Neural cell (in vitro differentiated cells): ENCODE measurements around the gene ACTN1. TPM values are rescaled to one million over a fixed set of nuclear protein-coding genes. Genes with fewer than 3 reads are reported as not detected.

Source experiments
- H2AFZ ChIP-seq: fragments of 200-600, 300-800 bp; sonication (generic), shearing (Covaris generic); 2 replicates; pipeline ENCODE4 v1.6.0; 2014; ENCODE audit warnings: low read depth, mild to moderate bottlenecking, antibody characterized with exemption, low read length, moderate library complexity
- H3F3A ChIP-seq: fragments of 200-600 bp; shearing (Covaris generic); 2 replicates; pipeline ENCODE4 v1.6.1; 2016; ENCODE audit warnings: mild to moderate bottlenecking, moderate library complexity, mixed read lengths, antibody characterized with exemption, low read length; ENCODE audit not compliant: insufficient read depth, poor library complexity, severe bottlenecking
- H3K27ac ChIP-seq: fragments of 200-600, 300-800 bp; sonication (generic), shearing (Covaris generic); 2 replicates; pipeline ENCODE4 v1.5.1; 2014; ENCODE audit warnings: mild to moderate bottlenecking, low read length, moderate library complexity
- H3K27me3 ChIP-seq: fragments of 300-800, 200-600 bp; sonication (generic), shearing (Covaris generic); 2 replicates; pipeline ENCODE4 v1.6.0; 2014; ENCODE audit warnings: mild to moderate bottlenecking, low read depth, low read length, moderate library complexity; ENCODE audit not compliant: insufficient read depth
- H3K36me3 ChIP-seq: fragments of 300-800, 200-600 bp; sonication (generic), shearing (Covaris generic); 2 replicates; pipeline ENCODE4 v1.5.1; 2014; ENCODE audit warnings: mild to moderate bottlenecking, antibody characterized with exemption, low read length, moderate library complexity; ENCODE audit not compliant: insufficient read depth
- H3K4me2 ChIP-seq: fragments of 300-800, 200-600 bp; sonication (generic), shearing (Covaris generic); 2 replicates; pipeline ENCODE4 v1.6.0; 2014; ENCODE audit warnings: mild to moderate bottlenecking, low read length
- H3K4me3 ChIP-seq: fragments of 300-800, 200-600 bp; sonication (generic), shearing (Covaris generic); 2 replicates; pipeline ENCODE4 v1.5.1; 2014; ENCODE audit warnings: mild to moderate bottlenecking, low read length, moderate library complexity
- H3K79me2 ChIP-seq: fragments of 200-600 bp; shearing (Covaris generic); replicated peaks from 2 replicates; pipeline ENCODE4 v1.6.0; 2014; ENCODE audit warnings: mild to moderate bottlenecking, low read length, moderate library complexity; ENCODE audit not compliant: insufficient read depth
- H3K9ac ChIP-seq: fragments of 300-800, 200-600 bp; sonication (generic), shearing (Covaris generic); 2 replicates; pipeline ENCODE4 v1.6.1; 2016; ENCODE audit warnings: mild to moderate bottlenecking, low read length, mixed read lengths
- H3K9me2 ChIP-seq: fragments of 200-600 bp; shearing (Covaris generic); 2 replicates; pipeline ENCODE4 v1.6.1; 2016; ENCODE audit warnings: mild to moderate bottlenecking, low read length, mixed read lengths; ENCODE audit not compliant: insufficient read depth
- H3K9me3 ChIP-seq: fragments of 200-600, 300-800 bp; sonication (generic), shearing (Covaris generic); 2 replicates; pipeline ENCODE4 v1.6.1; 2016; ENCODE audit warnings: mild to moderate bottlenecking, mixed run types, low read length, moderate library complexity, mixed read lengths
- H4K20me1 ChIP-seq: fragments of 200-600 bp; shearing (Covaris generic); 2 replicates; pipeline ENCODE4 v1.6.1; 2016; ENCODE audit warnings: mild to moderate bottlenecking, mixed run types; ENCODE audit not compliant: insufficient read depth
- CTCF ChIP-seq: fragments of 450-650 bp; IDR thresholded peaks from 2 replicates; pipeline ENCODE4 v1.5.1; 2014; ENCODE audit warnings: antibody characterized with exemption, mild to moderate bottlenecking, moderate library complexity; ENCODE audit not compliant: poor library complexity, severe bottlenecking
- EP300 ChIP-seq: fragments of 450-650 bp; conservative IDR thresholded peaks from 2 replicates; pipeline ENCODE4 v1.6.1; 2014; ENCODE audit warnings: antibody characterized with exemption, mild to moderate bottlenecking, moderate library complexity; ENCODE audit not compliant: poor library complexity, severe bottlenecking
- EZH2 ChIP-seq: fragments of 200-600, 300-800 bp; shearing (Covaris generic), sonication (generic); IDR thresholded peaks from 2 replicates; pipeline ENCODE4 v1.6.1; 2014; ENCODE audit warnings: antibody characterized with exemption, low read length, borderline replicate concordance, mild to moderate bottlenecking; ENCODE audit not compliant: insufficient read depth, poor library complexity, severe bottlenecking
- MXI1 ChIP-seq: fragments of 450-650 bp; conservative IDR thresholded peaks from 2 replicates; pipeline ENCODE4 v1.6.1; 2014; ENCODE audit warnings: antibody characterized with exemption, mild to moderate bottlenecking; ENCODE audit not compliant: poor library complexity, severe bottlenecking
- POLR2AphosphoS5 ChIP-seq: IDR thresholded peaks from 2 replicates; pipeline ENCODE4 v1.6.1; 2012
- RAD21 ChIP-seq: fragments of 450-650 bp; conservative IDR thresholded peaks from 2 replicates; pipeline ENCODE4 v1.6.1; 2014; ENCODE audit warnings: antibody characterized with exemption, mild to moderate bottlenecking, moderate library complexity
- REST ChIP-seq: IDR thresholded peaks from 2 replicates; pipeline ENCODE4 v1.6.1; 2012; ENCODE audit warnings: borderline replicate concordance
- SMC3 ChIP-seq: fragments of 450-650 bp; conservative IDR thresholded peaks from 2 replicates; pipeline ENCODE4 v1.6.1; 2014; ENCODE audit warnings: antibody characterized with exemption, mild to moderate bottlenecking, moderate library complexity; ENCODE audit not compliant: poor library complexity
- TAF1 ChIP-seq: IDR thresholded peaks from 2 replicates; pipeline ENCODE4 v1.6.1; 2012; ENCODE audit warnings: low read depth
- polyA plus RNA-seq: library from polyadenylated mRNA; depleted of rRNA; stranded (reverse); fragments of >200 nt; gene quantifications from 2 replicates; pipeline ENCODE4 v1.2.3, GENCODE V29; 2014

Gene ACTN1
- polyA plus RNA-seq, 1 donor from 2014 or later = 10.8 TPM

GRCh38 chr14:68918612-68919011 lies 60.5 kb downstream of the ACTN1 start:
- Histone ChIP-seq H3K79me2 (no peaks in the 10 kb centered on the region), H3K9me3 (no peaks in the 10 kb centered on the region), H3K4me2 (no peak overlapping the region), H3K36me3 (no peaks in the 10 kb centered on the region), H3K9me2 (no peaks in the 10 kb centered on the region), H3K27ac (no peak overlapping the region), H3K9ac (no peak overlapping the region), H3F3A (no peaks in the 10 kb centered on the region), H3K27me3 (no peaks in the 10 kb centered on the region), H2AFZ (no peak overlapping the region), H3K4me3 (no peak overlapping the region), H4K20me1 (no peaks in the 10 kb centered on the region)
- TF ChIP-seq REST = no peak
- TF ChIP-seq EZH2 = no peak

GRCh38 chr14:68916358-68916941 lies 62.7 kb downstream of the ACTN1 start:
- Histone ChIP-seq H3K9me2 (no peaks in the 10 kb centered on the region), H4K20me1 (no peaks in the 10 kb centered on the region), H3K27me3 (no peaks in the 10 kb centered on the region), H2AFZ (no peak overlapping the region), H3K36me3 (no peaks in the 10 kb centered on the region), H3K27ac (no peak overlapping the region), H3K4me3 (no peak overlapping the region), H3K79me2 (no peaks in the 10 kb centered on the region), H3K4me2 (no peak overlapping the region), H3K9ac (no peak overlapping the region), H3K9me3 (no peaks in the 10 kb centered on the region), H3F3A (no peaks in the 10 kb centered on the region)
- TF ChIP-seq POLR2AphosphoS5 (no peak), TAF1 (no peak), EZH2 (no peak), MXI1 (no peak), CTCF (no peak), EP300 (no peak), RAD21 (no peak)

DNA sequence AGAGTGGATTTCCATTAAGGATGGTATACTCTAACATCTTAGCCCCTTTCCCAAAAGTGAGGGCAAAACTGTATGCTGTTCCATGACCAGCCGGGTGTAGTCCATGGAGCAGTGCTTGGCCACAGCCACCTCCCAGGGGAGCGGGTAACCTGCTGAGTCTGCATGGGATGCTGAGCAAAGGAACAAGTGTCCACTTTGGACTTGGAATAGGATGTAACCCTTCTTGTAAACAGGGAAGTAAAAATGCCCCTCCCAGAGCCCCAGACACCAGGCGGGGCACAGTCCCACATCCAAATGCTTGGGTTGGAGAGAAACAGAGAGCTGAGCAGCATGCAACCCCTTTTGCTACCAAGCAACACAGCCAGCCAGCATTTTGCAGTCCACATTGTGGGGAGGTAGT lies 65.6 kb downstream of the ACTN1 start:
- no peaks in the 10 kb centered on the region for H4K20me1 ChIP-seq
- H3K79me2 ChIP-seq = no peaks in the 10 kb centered on the region
- no peaks in the 10 kb centered on the region for H3F3A ChIP-seq
- no peak overlapping the region for H3K4me2 ChIP-seq
- H3K27me3 ChIP-seq = no peaks in the 10 kb centered on the region
- H3K36me3 ChIP-seq = no peaks in the 10 kb centered on the region
- no peak overlapping the region for H3K27ac ChIP-seq
- H3K4me3 ChIP-seq = no peak overlapping the region
- H2AFZ ChIP-seq = no peak overlapping the region
- no peaks in the 10 kb centered on the region for H3K9me2 ChIP-seq
- TF ChIP-seq TAF1 (no peak), CTCF (no peak), EP300 (no peak), MXI1 (no peak), REST (no peak), SMC3 (no peak), POLR2AphosphoS5 (no peak)
- no peak overlapping the region for H3K9ac ChIP-seq
- H3K9me3 ChIP-seq = no peaks in the 10 kb centered on the region
